Stromal cell of bone marrow (primary cell): ENCODE data around the gene FAM163B.
"Not testable (repeated sequence)": the region's sequence is repeated elsewhere in the genome, so short reads cannot be mapped to it uniquely, and the experiment has no call there.

ENCODE experiments used
- DNase-seq: peaks from one replicate; pipeline ENCODE4 v3.0.0-alpha.2; 2012; ENCODE audit warnings: low read depth

Gene FAM163B

GRCh38 chr9:133569121-133569785 is 39.9 kb downstream of the FAM163B start:
- DNase-seq: no peak

GRCh38 chr9:133568186-133568585 is 41.0 kb downstream of the FAM163B start:
- DNase-seq: no peak

- no peak for DNase-seq
Observed at GRCh38 chr9:133566817-133567216, 42.4 kb downstream of the FAM163B start.

- no peak for DNase-seq
Observed at GRCh38 chr9:133566382-133566781, 42.8 kb downstream of the FAM163B start.

GRCh38 chr9:133564451-133565116 is 44.6 kb downstream of the FAM163B start:
- no peak for DNase-seq

GRCh38 chr9:133563814-133564213 is 45.4 kb downstream of the FAM163B start:
- not testable (repeated sequence) for DNase-seq

- DNase-seq: no peak
Observed at GRCh38 chr9:133563291-133563796, 45.8 kb downstream of the FAM163B start.

- no peak for DNase-seq
Observed at GRCh38 chr9:133562611-133563290, 46.4 kb downstream of the FAM163B start.

- DNase-seq: no peak
Observed at GRCh38 chr9:133561976-133562554, 47.1 kb downstream of the FAM163B start.

- no peak for DNase-seq
Observed at GRCh38 chr9:133560944-133561343, 48.2 kb downstream of the FAM163B start.

GRCh38 chr9:133560311-133560710 is 48.9 kb downstream of the FAM163B start:
- DNase-seq: no peak

GRCh38 chr9:133558191-133559126 is 50.7 kb downstream of the FAM163B start:
- DNase-seq: peak; percentile 45

GRCh38 chr9:133557581-133557980 is 51.6 kb downstream of the FAM163B start:
- DNase-seq: no peak

- no peak for DNase-seq
Observed at GRCh38 chr9:133556354-133556753, 52.8 kb downstream of the FAM163B start.

- DNase-seq: no peak
Observed at GRCh38 chr9:133554729-133555128, 54.5 kb downstream of the FAM163B start.

- no peak for DNase-seq
Observed at GRCh38 chr9:133553973-133554713, 55.0 kb downstream of the FAM163B start.

GRCh38 chr9:133553123-133553522 is 56.1 kb downstream of the FAM163B start:
- no peak for DNase-seq

GRCh38 chr9:133552236-133552635 is 57.0 kb downstream of the FAM163B start:
- no peak for DNase-seq

GRCh38 chr9:133551446-133551845 is 57.7 kb downstream of the FAM163B start:
- DNase-seq: no peak

GRCh38 chr9:133547116-133547515 is 62.1 kb downstream of the FAM163B start:
- DNase-seq: no peak

GRCh38 chr9:133546287-133546680 is 62.9 kb downstream of the FAM163B start:
- DNase-seq: no peak
